Psoas muscle (tissue), 8 donors: ENCODE results near the gene VSX1. TPM values are rescaled to one million over a fixed set of nuclear protein-coding genes. Genes with fewer than 3 reads are reported as not detected.
A peak's percentile ranks its signal among the peaks of the same experiment; 100 is the strongest.

Experiments used
- ATAC-seq, 4 donors: fragments of 200-7000 bp; cut with Tn5 transposase; one replicate each; pipeline ENCODE4 v1.9.1; 2020; ENCODE audit warnings: moderate library complexity in 3 of 4, mild to moderate bottlenecking in 2 of 4
- DNase-seq, 2 donors: peaks; one replicate each; pipeline ENCODE4 v3.0.0-alpha.2; 2020
- H3K27ac ChIP-seq: fragments of 200-600 bp; one replicate; pipeline ENCODE4 v1.8.0; 2022
- H3K27me3 ChIP-seq, 3 donors: fragments of 200-600 bp in 1 of 3; one replicate each; pipeline versions ENCODE4 v1.6.1 to v1.8.0; 2013 to 2022; ENCODE audit warnings: low read length in 2 of 3, mild to moderate bottlenecking in 2 of 3, moderate library complexity in 1 of 3; ENCODE audit not compliant: insufficient read depth in 3 of 3
- H3K36me3 ChIP-seq, 2 donors: fragments of 200-600 bp in 1 of 2; one replicate each; pipeline versions ENCODE4 v1.6.1 to v1.8.0; 2013 to 2022; ENCODE audit warnings: low read depth in 1 of 2, mild to moderate bottlenecking in 1 of 2, moderate library complexity in 1 of 2; ENCODE audit not compliant: insufficient read depth in 1 of 2
- H3K4me1 ChIP-seq: fragments of 200-600 bp; one replicate; pipeline ENCODE4 v1.8.0; 2022
- H3K4me3 ChIP-seq: fragments of 200-600 bp; one replicate; pipeline ENCODE4 v1.8.0; 2022; ENCODE audit warnings: mild to moderate bottlenecking
- H3K9me3 ChIP-seq: fragments of 200-600 bp; one replicate; pipeline ENCODE4 v1.8.0; 2022
- CTCF ChIP-seq: fragments of 200-600 bp; IDR thresholded peaks from one replicate; pipeline ENCODE4 v1.8.0; 2022; ENCODE audit warnings: antibody characterized with exemption
- WGBS, 3 donors: extraction: QIAGEN DNeasy Blood & Tissue Kit; methylation state at CpG; one replicate each; pipeline versions ENCODE4 v1.1.6 to v1.1.7; 2013; 5-methylcytosine and 5-hydroxymethylcytosine counted together
- intact Hi-C, 2 donors: fragments of 100-400 bp; cut with DNase I; formaldehyde crosslinking; loops; one replicate each; pipeline versions ENCODE4 v1.11.0 to v1.14.2; 2022
- polyA plus RNA-seq, 3 donors: library from polyadenylated mRNA; stranded (reverse); fragments of 200-250 nt; gene quantifications; one replicate each; pipeline ENCODE4 v1.2.3, GENCODE V29; 2013
- total RNA-seq, 4 donors: library from RNA; stranded (reverse); fragmentation: NEBNext Ultra II Directional in 2 of 4; extraction: Animal tissue kit (Norgen Biotek cat#: 25700) in 2 of 4; gene quantifications; one replicate each; pipeline versions ENCODE4 v1.2.1 to v1.2.4, GENCODE V29; 2021 to 2023
- donor health status: healthy with polysubstance abuse.
- donor health status: DM: no; HTN: no; CAD: no; lungs with moderate emphysema.
- donor health status: Bipolar disorder and iron deficiency.
- donor health status: healthy.
- donor health status: DM: yes; HTN: yes; CAD: no.
- donor health status: DM: no; HTN: no; CAD: no.
- donor health status: DM: no; HTN: no; CAD: no.
- donor health status: DM: yes; HTN: yes; CAD: no.

The VSX1 gene
- total and polyA plus RNA-seq, 7 donors: 0.04 to 0.52 (median 0.24) TPM; not detected in 1

- WGBS, 3 donors: 66 to 73% (median 69%) methylated on average over 14 of the region's 14 CpGs
- DNase-seq: peak; percentile 60 to 77
- no peak overlapping the region for H3K4me3 ChIP-seq
- H3K27me3 ChIP-seq: no peaks in the 10 kb centered on the region
- no peak for TF ChIP-seq CTCF
- intact Hi-C loops: no loop called here
- H3K36me3 ChIP-seq: peaks cover 0 to 10% of the 10 kb centered on the region in 2 donors
- H3K27ac ChIP-seq: peak overlapping the region; percentile 89
- H3K4me1 ChIP-seq: peaks cover 94% of the 10 kb centered on the region
- H3K9me3 ChIP-seq: no peaks in the 10 kb centered on the region
- ATAC-seq: no peak
These were observed 39.1 kb downstream of the VSX1 start for GRCh38 chr20:25042531-25043498.

- TF ChIP-seq CTCF: no peak
- 87 to 89% (median 88%) methylated on average over 21 of the region's 21 CpGs for WGBS, 3 donors
- intact Hi-C loops: no loop called here
These were observed 40.0 kb downstream of the VSX1 start for GRCh38 chr20:25041813-25042530.

GRCh38 chr20:25040438-25040831 lies 41.5 kb downstream of the VSX1 start:
- TF ChIP-seq CTCF: no peak
- Histone ChIP-seq H3K9me3 (no peaks in the 10 kb centered on the region), H3K4me1 (peaks cover 93% of the 10 kb centered on the region), H3K36me3 (no peaks in the 10 kb centered on the region), H3K4me3 (peak overlapping the region; percentile 31), H3K27ac (peak overlapping the region; percentile 89), H3K27me3 (no peaks in the 10 kb centered on the region)
- peak; percentile 8 to 29 (median 16) for ATAC-seq
- peak in 1 of 2 donors; percentile 40 for DNase-seq
- intact Hi-C loops: no loop called here
- WGBS, 3 donors: 6 to 10% (median 6%) methylated on average over 6 of the region's 6 CpGs

More at GRCh38 chr20:25041813-25042530, 40.0 kb downstream of the VSX1 start:
- no peak overlapping the region for H3K4me3 ChIP-seq
- peaks cover 0 to 2% of the 10 kb centered on the region in 2 donors for H3K36me3 ChIP-seq
- DNase-seq (peak; percentile 9 to 42), ATAC-seq (no peak)
- peak overlapping the region; percentile 89 for H3K27ac ChIP-seq
- no peaks in the 10 kb centered on the region for H3K27me3 ChIP-seq
- H3K9me3 ChIP-seq: no peaks in the 10 kb centered on the region
- H3K4me1 ChIP-seq: peaks cover 96% of the 10 kb centered on the region

- H3K4me1 ChIP-seq: peaks cover 89% of the 10 kb centered on the region
- DNase-seq (peak; percentile 92 to 97), ATAC-seq (peak; percentile 89 to 93 (median 90))
- H3K27me3 ChIP-seq: no peaks in the 10 kb centered on the region
- H3K36me3 ChIP-seq: no peaks in the 10 kb centered on the region
- TF ChIP-seq CTCF: no peak
- intact Hi-C loops: loop anchor here in 1 of 2 donors (5.0 kb wide), 1 partner anchor 38 kb away; no protein-coding TSS in a partner anchor
- WGBS, 3 donors: 1 to 7% (median 6%) methylated on average over 9 of the region's 9 CpGs
- no peaks in the 10 kb centered on the region for H3K9me3 ChIP-seq
- peak overlapping the region; percentile 19 for H3K4me3 ChIP-seq
- H3K27ac ChIP-seq: peak overlapping the region; percentile 89
These were observed 42.1 kb downstream of the VSX1 start for GRCh38 chr20:25039697-25040437.
